Measurements from ENCODE around the gene ADAM17.
"Not testable (repeated sequence)": the region's sequence is repeated elsewhere in the genome, so short reads cannot be mapped to it uniquely, and the experiment has no call there.

Gene ADAM17

DNA sequence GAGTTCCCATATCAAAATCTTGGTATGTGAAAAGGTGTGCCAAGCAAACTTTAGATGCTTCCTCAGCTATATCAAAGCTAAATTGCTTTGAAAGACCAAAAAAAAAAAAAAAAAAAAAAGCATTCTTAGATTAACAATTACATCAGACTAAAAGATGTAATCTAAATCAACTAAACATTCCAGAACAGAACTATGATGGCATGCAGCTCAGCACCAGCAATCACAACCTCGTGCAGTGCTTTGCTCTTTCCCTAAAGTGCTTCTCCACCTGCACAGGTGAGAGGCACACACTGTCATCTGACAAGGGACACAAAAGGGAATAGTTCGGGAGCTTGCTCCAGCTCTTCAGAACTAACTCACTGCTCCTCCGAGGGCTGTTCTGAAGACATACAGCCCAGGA lies 37.5 kb downstream of the ADAM17 start:
- no peak for DNase-seq

GRCh38 chr2:9517118-9517782 lies 38.4 kb downstream of the ADAM17 start:
- no peak for DNase-seq

GRCh38 chr2:9513946-9514345 lies 41.7 kb downstream of the ADAM17 start:
- not testable (repeated sequence) for DNase-seq

DNA sequence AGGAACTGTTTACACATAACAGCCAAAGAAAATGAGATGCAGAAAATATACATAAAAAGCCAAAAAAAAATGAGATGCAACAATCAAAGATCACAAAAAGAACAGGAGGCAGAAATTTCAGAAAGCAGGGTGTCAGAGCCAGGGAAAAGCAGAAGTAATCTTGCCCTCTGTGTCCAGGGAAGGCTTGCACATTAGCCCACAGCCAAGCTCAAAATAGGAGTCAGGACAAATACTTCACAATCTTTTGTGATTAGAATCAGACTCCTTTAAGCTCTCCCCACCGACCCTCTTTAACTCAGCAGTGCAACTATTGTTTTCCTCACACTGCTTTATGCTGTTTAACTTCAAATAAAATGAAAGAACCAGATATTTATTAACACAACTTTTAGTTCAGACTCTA lies 46.7 kb downstream of the ADAM17 start:
- DNase-seq, result no peak

GRCh38 chr2:9498210-9498609 lies 57.4 kb downstream of the ADAM17 start:
- DNase-seq, result no peak

- no peak for DNase-seq
Measured at GRCh38 chr2:9497017-9497416, 58.6 kb downstream of the ADAM17 start.

- DNase-seq, result no peak
Measured at GRCh38 chr2:9494081-9494480, 61.5 kb downstream of the ADAM17 start.

DNA sequence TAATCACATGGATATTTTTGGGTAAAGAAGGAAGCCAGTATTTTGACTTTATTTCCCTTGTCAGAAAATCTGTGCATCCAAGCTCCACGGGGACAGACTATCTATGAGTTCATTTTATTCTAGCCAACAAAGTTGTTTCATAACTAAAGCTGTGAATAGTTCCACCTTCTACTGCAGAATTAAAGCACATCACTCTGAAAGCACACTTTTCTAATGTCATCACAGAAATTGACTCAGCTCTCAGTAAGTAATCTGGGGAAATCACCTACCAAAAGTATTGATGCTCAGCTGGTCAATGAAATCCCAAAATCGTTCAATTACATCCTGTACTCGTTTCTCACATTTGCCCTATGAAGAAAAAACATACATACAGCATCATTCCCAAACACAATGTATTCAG lies 62.2 kb downstream of the ADAM17 start:
- no peak for DNase-seq

- no peak for DNase-seq
Measured at GRCh38 chr2:9492927-9493326, 62.7 kb downstream of the ADAM17 start.

DNA sequence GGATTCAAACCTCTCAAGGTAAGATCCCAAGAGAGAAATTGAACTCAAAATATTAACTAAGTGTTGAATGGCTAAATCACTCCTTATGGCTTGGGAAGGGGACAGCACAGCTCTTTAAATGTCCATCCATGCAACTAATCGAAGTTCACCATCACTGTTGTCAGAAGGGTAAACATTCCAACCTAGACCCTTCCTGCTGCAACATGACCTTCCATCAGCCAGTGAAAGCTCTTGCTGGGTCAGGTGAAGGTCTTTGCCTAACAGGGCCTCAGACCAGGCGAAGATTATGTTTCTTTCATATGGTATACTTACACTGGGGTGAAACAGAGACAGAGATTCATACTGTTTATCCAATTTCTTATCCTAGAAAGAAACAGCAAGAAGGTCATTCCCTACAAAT lies 64.8 kb downstream of the ADAM17 start:
- DNase-seq, result no peak

DNA sequence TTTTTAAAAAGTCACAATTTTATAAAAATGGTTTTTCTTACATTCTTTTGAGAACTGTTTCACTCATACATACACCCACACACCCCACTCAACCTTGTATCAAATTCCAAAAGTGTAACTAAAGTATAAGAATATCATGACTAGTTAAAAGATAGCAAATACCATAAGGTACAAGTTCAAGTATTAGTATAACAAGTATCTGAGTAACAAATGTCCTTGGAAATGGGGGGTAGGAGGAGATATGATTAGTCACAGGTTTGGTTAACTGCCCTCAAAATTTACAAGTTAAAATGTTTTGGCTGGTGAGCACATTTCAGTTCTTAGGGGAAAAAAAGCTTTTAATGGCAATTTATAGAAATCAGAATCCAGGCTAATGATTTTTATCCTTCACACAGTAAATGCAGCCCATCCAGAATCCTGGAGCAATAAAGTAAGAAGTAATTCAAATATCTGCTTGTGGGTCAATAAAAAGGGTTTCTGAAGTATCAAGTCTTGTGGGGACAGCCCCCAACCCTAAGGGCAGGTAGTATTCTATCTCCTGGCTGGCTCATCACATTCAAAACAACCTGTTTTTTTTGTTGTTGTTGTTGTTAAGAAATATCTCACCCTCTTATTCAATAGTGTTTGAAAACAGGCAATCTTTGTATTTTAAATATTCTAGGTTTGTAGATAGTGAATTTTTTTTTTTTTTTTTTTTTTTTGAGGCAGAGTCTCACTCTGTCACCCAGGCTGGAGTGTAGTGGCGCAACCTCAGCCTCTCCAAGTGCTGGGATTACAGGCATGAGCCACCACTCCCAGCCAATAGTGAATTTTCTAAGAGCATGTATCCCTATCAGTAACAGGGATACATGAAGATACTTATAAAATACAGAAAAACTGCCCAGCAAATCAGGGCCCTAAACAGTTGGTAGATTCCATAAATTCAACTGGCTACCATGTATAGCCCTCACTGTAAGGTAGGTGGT lies 66.8 kb downstream of the ADAM17 start:
- no peak for DNase-seq

DNA sequence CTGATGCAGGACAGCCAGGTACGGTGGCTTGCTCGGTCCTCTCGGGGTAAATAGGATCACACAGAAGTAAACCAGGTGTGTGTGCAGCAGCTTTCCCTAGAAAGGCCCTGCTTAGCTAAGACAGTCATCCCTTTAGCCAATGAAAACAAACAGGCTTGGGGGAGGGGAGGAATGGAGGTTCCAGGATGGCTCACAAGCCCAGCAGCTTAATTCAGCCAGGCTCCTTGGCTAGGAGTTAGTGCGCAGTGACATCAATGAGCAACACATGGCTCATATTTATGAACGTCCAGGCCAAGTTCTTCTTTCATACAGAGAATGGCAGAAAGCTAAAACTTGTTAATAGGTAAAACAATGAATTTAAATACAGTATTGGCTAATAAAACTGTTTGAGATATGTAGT lies 71.1 kb downstream of the ADAM17 start:
- DNase-seq, result no peak

DNA sequence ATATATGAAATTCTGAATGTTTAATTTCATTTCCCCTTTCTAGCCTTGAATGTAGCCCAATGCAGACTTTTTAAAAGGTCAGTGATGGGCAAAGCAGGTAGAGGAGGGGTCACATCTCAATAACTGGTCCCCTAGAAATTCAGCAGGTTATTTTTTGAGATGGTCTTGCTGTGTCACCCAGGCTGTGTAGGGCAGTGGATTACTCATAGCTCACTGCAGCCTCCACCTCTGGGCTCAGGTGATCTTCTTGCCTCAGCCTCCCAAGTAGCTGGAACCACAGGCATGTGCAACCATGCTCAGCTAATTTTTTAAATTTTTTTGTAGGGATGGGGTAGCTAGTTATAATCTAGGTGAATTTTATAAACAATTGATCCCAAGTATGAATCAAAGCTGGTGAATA lies 72.5 kb downstream of the ADAM17 start:
- DNase-seq, result no peak

DNA sequence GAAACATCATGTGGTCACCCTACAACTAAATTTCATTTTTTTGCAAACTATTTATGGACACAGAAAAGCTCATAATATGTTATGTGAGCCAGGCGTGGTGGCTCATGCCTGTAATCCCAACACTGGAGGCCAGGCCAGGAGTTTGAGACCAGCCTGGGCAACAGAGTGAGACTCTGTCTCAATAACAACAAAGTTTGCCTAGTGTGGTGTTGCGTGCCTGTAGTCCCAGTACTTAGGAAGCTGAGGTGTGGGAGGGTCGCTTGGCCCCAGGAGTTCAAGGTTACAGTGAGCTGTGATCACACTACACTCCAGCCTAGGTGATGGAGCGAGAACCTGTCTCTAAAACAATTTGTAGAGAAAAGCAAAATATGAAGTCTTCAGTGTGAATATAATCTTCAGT lies 75.5 kb downstream of the ADAM17 start:
- DNase-seq, result no peak

DNA sequence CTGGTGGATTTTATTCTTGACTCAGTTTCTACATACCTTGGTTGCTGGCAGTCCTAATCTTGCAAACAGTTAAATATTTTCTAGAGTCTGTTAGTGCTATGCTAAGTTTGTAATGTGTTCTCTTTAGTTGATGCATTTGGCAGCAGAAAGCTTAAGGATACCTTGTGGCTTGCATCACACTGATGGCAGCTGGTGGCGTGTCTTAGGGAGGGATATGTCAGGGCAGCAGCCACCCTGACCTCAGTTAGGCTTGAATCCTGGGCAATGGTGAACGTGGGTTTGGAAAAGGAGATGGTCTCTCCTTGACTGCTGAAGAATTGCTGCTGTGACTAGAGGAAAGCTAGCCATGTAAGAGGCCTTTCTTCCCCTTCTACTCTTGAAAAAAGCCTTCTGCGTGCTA lies 77.1 kb downstream of the ADAM17 start:
- no peak for DNase-seq

DNA sequence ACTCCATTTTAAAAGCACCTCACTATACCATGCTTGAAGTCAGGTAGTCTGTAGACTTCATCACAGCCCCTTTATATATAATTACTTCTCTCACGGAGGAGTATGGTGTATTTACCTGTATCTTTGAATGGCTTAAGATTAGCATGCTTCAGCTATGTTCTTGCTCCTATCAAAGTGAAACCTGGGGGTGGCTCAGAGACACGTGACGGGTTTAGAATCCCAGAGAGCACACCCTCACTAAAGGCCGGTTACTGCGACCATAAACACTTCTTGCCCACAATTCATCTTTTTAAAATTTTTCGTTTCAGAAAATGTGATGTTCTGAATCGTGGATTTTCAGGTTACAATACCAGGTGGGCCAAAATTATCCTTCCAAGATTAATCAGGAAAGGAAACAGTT lies 77.7 kb downstream of the ADAM17 start:
- DNase-seq, result no peak

- DNase-seq, result peak; percentile 77 to 81
Measured at GRCh38 chr2:9474361-9475057, 81.1 kb downstream of the ADAM17 start, which contains the start of gene IAH1. IAH1 (plus strand) TSS chr2:9474551; CDS start chr2:9474567, 16 bp downstream.

GRCh38 chr2:9473985-9474360 lies 81.7 kb downstream of the ADAM17 start:
- DNase-seq, result peak in 1 of 2 experiments; percentile 76

GRCh38 chr2:9473308-9473984 lies 82.2 kb downstream of the ADAM17 start:
- peak in 1 of 2 experiments; percentile 73 for DNase-seq

GRCh38 chr2:9472511-9472910 lies 83.1 kb downstream of the ADAM17 start:
- DNase-seq, result no peak

- DNase-seq, result no peak
Measured at GRCh38 chr2:9471206-9471605, 84.4 kb downstream of the ADAM17 start.

- no peak for DNase-seq
Measured at GRCh38 chr2:9467687-9468086, 87.9 kb downstream of the ADAM17 start.

DNA sequence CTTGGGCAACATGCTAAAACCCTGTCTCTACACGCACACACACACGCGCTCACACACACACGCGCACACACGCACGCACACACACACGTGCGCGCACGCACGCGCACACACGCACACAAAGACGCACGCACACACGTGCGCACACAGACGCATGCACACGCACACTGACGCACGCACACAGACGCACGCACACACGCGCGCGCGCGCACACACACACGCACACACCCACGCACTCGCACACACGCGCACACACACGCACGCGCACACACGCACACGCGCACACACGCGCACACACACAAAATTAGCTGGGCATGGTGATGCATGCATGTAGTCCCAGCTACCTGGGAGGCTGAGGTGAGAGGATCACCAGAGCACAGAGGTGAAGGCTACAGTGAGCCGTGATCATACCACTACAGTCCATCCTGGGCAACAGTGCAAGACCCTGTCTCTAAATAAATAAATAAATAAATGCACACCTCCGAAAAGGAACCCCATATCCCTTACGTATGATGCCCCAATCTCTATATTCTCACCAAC lies 89.4 kb downstream of the ADAM17 start:
- no peak for DNase-seq
